HepG2 (cell line): ENCODE measurements around the gene EPB41. TPM values are rescaled to one million over a fixed set of nuclear protein-coding genes. Genes with fewer than 3 reads are reported as not detected.

Source experiments
- ATF4 ChIP-seq, 2 experiments: fragments of 450-650 bp in 1 of 2; sonication (generic) in 1 of 2; formaldehyde crosslinking; IDR thresholded peaks; 2 replicates each; pipeline versions ENCODE4 v1.5.0 to v1.8.0; 2020 to 2022; ENCODE audit warnings: mild to moderate bottlenecking in 1 of 2, missing genetic modification reagents in 1 of 2
- FOXO1 ChIP-seq: sonication (generic); formaldehyde crosslinking; IDR thresholded peaks from 2 replicates; pipeline ENCODE4 v1.4.0; 2020; ENCODE audit warnings: missing genetic modification reagents
- HOXA3 ChIP-seq: sonication (generic); formaldehyde crosslinking; IDR thresholded peaks from 2 replicates; pipeline ENCODE4 v1.5.0; 2020; ENCODE audit warnings: missing genetic modification reagents
- KDM3A ChIP-seq: IDR thresholded peaks from 2 replicates; pipeline ENCODE4 v1.6.1; 2018; ENCODE audit warnings: low read depth, missing compliant biosample characterization
- KMT2A ChIP-seq: sonication (generic); formaldehyde crosslinking; IDR thresholded peaks from 2 replicates; pipeline ENCODE4 v1.4.0; 2020; ENCODE audit warnings: missing genetic modification reagents
- NR0B2 ChIP-seq: sonication (generic); formaldehyde crosslinking; IDR thresholded peaks from 2 replicates; pipeline ENCODE4 v1.4.0; 2020; ENCODE audit warnings: mild to moderate bottlenecking, missing genetic modification reagents
- PPARG ChIP-seq: conservative IDR thresholded peaks from 2 replicates; pipeline ENCODE4 v1.6.1; 2016; ENCODE audit warnings: missing biosample characterization, missing genetic modification reagents
- RFX3 ChIP-seq: IDR thresholded peaks from 2 replicates; pipeline ENCODE4 v1.6.1; 2016; ENCODE audit warnings: missing biosample characterization, missing genetic modification reagents
- SYNCRIP ChIP-seq: fragments of 200-400 bp; formaldehyde crosslinking; IDR thresholded peaks from 2 replicates; pipeline ENCODE4 v1.6.1; 2018; ENCODE audit warnings: mild to moderate bottlenecking, low read depth, low read length; ENCODE audit not compliant: insufficient read depth
- THAP11 ChIP-seq: IDR thresholded peaks from 2 replicates; pipeline ENCODE4 v1.6.1; 2016; ENCODE audit warnings: missing biosample characterization, missing genetic modification reagents
- ZBTB25 ChIP-seq: IDR thresholded peaks from 2 replicates; pipeline ENCODE4 v1.6.1; 2018; ENCODE audit warnings: missing genetic modification reagents
- ZFP36L1 ChIP-seq: sonication (generic); formaldehyde crosslinking; IDR thresholded peaks from 2 replicates; pipeline ENCODE4 v1.8.0; 2022; ENCODE audit warnings: mild to moderate bottlenecking, missing genetic modification reagents, moderate library complexity
- ZNF280B ChIP-seq: sonication (generic); formaldehyde crosslinking; IDR thresholded peaks from 2 replicates; pipeline ENCODE4 v1.5.0; 2020; ENCODE audit warnings: missing genetic modification reagents, mild to moderate bottlenecking, borderline replicate concordance
- ZNF432 ChIP-seq: sonication (generic); formaldehyde crosslinking; IDR thresholded peaks from 2 replicates; pipeline ENCODE4 v1.5.0; 2020; ENCODE audit warnings: missing genetic modification reagents, mild to moderate bottlenecking, borderline replicate concordance
- ZNF441 ChIP-seq: sonication (generic); formaldehyde crosslinking; IDR thresholded peaks from 2 replicates; pipeline ENCODE4 v1.7.0; 2021; ENCODE audit warnings: missing genetic modification reagents, borderline replicate concordance
- ZNF512 ChIP-seq: sonication (generic); formaldehyde crosslinking; IDR thresholded peaks from 2 replicates; pipeline ENCODE4 v1.4.0; 2020; ENCODE audit warnings: mild to moderate bottlenecking, missing genetic modification reagents
- ZNF629 ChIP-seq: sonication (generic); formaldehyde crosslinking; conservative IDR thresholded peaks from 2 replicates; pipeline ENCODE4 v1.5.0; 2020; ENCODE audit warnings: missing genetic modification reagents
- ZNF7 ChIP-seq: IDR thresholded peaks from 2 replicates; pipeline ENCODE4 v1.6.1; 2016; ENCODE audit warnings: missing biosample characterization, missing genetic modification reagents
- ZNF839 ChIP-seq: sonication (generic); formaldehyde crosslinking; IDR thresholded peaks from 2 replicates; pipeline ENCODE4 v1.4.0; 2020; ENCODE audit warnings: missing genetic modification reagents, mild to moderate bottlenecking, borderline replicate concordance
- ZZZ3 ChIP-seq: sonication (generic); formaldehyde crosslinking; IDR thresholded peaks from 2 replicates; pipeline ENCODE4 v1.4.0; 2020; ENCODE audit warnings: missing genetic modification reagents, mild to moderate bottlenecking, borderline replicate concordance
- polyA plus RNA-seq, 8 experiments: library from polyadenylated mRNA; depleted of rRNA in 3 of 8; stranded (reverse) in 7 of 8; unstranded in 1 of 8; fragments of >200 nt; fragmentation: Illumina TruSeq in 4 of 8; extraction: Trizol in 4 of 8; gene quantifications; 2 replicates each; pipeline versions ENCODE4 v1.2.1 to v1.2.3, GENCODE V29; 2011 to 2016; ENCODE audit warnings: low read depth in 4 of 8, missing spikeins in 1 of 8, mixed read lengths in 1 of 8; ENCODE audit not compliant: insufficient read depth in 1 of 8
- total RNA-seq, 5 experiments: library from RNA; depleted of rRNA; stranded (reverse); fragments of >200 nt; fragmentation: Illumina TruSeq; extraction: Trizol; gene quantifications; 2 replicates each; pipeline ENCODE4 v1.2.3, GENCODE V29; 2016; ENCODE audit warnings: low read depth in 1 of 5

EPB41 gene
- total and polyA plus RNA-seq, 2 of the 13 experiments (the other 11 are each of a cell fraction or from before 2014, with no cell fraction given) = 34.5 to 46.7 TPM

GRCh38 chr1:28926629-28927265 is 12.4 kb downstream of the EPB41 start (continued):
- TF ChIP-seq ATF4 (CRISPR knock-in tag; IDR thresholded peaks at IDR 0.05) (peak in 1 of 2 experiments; percentile 60; a peak in 1 of 4 replicates), PPARG (CRISPR knock-in tag) (no peak; the same call in 1 of the 2 replicates), HOXA3 (CRISPR knock-in tag) (no peak), ZNF629 (CRISPR knock-in tag) (peak; percentile 97), ZNF839 (no peak), ZFP36L1 (CRISPR knock-in tag) (peak; percentile 43; the same call in 1 of the 2 replicates), KDM3A (CRISPR knock-in tag) (no peak), FOXO1 (peak; percentile 93), ZNF441 (CRISPR knock-in tag) (no peak), ZBTB25 (CRISPR knock-in tag) (no peak), ZNF7 (CRISPR knock-in tag) (no peak), KMT2A (no peak), RFX3 (CRISPR knock-in tag) (no peak), ZZZ3 (CRISPR knock-in tag) (no peak), ZNF512 (CRISPR knock-in tag) (no peak), ZNF280B (CRISPR knock-in tag) (no peak), ZNF432 (CRISPR knock-in tag) (no peak), THAP11 (CRISPR knock-in tag) (peak; percentile 55), SYNCRIP (no peak), NR0B2 (CRISPR knock-in tag) (no peak)
